GM21390 (cell line): ENCODE measurements around the gene TRDN.
"Not testable (repeated sequence)": the region's sequence is repeated elsewhere in the genome, so short reads cannot be mapped to it uniquely, and the experiment has no call there.

Experiments used
- ATAC-seq: cut with Tn5 transposase; IDR thresholded peaks from one replicate; pipeline ENCODE4 v1.9.1; 2021; ENCODE audit not compliant: unreplicated experiment

TRDN gene

DNA sequence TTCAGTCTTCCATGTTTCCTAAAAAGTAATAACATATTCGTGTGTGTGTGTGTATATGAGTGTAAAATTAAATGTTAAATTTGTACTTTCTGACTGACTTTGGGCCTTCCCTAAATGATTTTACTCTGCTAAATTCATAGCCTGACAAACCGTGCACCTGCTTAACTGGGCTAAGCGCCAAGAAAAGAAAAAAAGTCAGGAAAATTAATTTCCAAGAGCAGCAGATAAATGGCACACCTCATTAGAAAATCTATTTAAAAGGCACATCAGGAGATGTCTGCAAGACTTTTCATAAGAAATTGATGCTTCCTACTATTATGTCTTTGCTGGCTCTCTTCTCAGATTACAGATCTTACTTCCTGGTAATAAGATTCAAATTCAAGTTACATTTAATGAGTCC lies 72.4 kb downstream of the TRDN start:
- no peak for ATAC-seq

DNA sequence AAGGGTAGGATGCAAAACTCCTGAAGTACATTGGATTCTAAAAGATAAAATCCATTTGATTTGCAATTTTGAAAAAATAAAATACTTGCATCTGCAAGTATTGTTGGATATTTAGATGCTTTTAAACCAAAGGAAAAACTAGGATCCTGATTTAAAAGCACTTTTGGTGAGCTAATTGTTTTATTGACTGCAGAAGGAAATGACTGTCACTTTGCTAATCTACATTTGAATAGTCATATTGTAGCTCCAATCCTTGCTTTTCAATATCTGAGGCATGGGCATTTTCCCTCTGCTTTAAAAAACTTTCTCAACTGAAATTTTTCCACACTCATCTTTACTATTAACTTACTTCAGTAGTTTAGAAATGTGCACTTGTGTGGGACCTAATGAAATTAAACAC lies 74.1 kb downstream of the TRDN start:
- no peak for ATAC-seq

DNA sequence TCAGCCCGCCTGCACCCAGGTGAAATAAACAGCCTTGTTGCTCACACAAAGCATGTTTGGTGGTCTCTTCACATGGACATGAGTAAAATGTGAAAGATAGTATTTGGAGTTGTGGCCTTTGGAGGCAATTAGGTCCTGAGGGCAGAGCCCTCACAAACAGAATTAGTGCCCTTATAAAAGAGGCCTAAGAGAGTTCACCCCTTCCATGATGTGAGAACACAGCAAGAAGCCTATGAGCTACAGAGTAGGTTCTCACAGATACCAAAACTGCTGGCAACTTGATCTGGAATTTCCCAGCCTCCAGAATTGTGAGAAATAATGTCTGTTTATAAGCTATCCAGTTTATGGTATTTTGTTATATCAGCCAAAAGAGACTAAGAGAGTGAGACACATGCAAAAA lies 74.5 kb downstream of the TRDN start:
- ATAC-seq = no peak

DNA sequence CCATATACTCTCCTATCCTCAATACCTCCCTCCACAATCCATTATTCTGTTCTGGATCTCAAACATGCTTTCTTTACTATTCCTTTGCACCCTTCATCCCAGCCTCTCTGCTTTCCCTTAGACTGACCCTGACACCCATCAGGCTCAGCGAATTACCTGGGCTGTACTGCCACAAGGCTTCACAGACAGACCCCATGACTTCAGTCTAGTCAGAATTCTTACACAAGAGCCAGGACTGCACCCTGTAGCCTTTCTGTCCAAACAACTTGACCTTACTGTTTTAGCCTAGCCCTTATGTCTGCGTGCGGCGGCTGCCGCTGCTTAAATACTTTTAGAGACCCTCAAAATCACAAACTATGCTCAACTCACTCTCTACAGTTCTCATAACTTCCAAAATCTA lies 76.9 kb downstream of the TRDN start:
- not testable (repeated sequence) for ATAC-seq

DNA sequence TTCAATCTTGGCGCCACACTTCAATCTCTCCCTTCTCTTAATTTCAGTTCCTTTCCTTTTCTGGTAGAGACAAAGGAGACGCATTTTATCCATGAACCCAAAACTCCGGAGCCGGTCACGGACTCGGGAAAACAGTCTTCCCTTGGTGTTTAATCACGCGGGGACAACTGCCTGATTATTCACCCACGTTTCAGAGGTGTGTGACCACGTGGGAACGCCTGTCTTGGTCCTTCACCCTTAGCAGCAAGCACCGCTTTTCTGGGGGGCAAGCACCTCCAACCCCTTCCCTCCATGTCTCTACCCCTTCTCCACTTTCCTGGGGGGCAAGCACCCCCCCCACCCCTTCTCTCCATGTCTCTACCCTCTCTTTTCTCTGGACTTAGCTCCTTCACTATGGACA lies 79.3 kb downstream of the TRDN start:
- not testable (repeated sequence) for ATAC-seq

DNA sequence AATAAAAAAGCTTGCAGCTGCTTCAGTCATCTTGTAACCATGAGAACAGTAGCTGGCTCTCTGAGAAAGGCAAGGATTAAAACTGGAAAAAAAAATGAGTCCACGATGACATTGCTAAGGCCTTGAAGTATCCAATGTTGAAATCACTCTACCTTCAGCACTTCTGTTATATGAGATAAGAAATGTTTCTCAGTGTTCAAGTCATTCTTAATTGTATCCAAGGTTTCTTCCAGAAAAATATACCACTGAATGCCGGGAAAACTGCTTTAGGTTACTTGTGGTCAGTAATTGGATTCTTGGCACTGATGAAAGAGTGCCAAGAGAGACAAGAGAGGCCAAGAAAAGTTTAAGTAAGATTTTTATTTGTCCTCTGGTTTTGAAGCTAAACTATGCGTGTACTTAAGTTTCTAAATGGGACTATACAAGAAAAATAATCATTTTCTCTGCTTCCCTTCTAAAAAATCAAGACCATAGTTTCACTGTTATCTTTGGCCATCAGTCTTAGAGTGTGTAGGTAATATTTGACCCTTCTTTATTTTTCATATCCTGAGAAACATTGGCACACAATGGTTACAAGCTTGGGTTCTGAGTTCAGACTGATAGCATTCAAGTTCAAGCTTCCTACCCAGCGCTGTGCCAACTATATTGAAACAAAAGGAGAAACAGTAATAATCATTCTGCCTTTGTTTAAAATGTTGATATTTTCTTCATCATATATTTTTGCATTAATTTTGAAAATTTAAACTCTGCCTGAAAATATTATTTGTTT lies 84.6 kb downstream of the TRDN start:
- ATAC-seq = no peak

DNA sequence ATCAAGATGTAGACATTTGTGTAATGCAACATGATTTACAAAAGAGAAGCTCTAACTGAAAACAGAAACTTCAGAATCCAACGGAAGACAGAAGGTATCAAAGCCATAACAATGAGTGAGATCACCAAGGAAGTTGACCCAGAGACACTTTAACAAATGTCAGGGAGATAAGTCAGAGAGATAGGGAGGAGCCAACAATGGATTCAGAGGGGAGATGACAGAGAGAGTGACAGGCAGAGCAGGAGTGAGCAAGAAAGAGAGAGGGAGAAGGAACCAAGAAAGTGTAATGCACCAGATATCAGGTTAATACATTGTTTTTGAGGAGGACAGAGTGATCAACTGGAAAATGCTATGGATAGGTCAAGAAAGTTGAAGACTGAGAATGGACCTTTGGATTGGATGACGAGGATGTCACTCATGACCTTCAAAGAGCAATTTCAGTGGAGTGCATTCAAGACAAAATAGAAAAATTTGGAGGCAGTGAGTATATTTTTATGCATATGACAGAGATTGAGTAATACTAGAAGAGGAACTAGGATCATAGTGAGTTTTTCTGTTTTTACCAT lies 86.6 kb downstream of the TRDN start:
- no peak for ATAC-seq

DNA sequence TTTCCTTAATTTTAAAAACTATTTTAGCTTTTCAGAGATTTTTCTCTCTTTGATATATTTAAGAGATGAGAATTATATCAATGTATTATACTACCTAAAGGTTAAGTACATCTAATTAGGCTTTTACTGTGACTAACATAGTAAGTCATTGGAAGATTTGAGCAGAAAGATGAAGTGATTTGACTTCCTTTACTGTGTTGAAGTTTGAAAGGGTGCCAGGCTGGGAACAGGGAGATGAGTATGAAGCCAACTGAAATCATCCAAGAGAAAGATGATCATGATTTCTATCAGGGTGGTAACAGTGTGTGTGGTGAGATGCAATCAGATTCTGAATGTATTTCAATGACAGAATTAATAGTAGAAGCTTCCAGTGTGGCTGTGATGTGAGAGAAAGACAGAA lies 87.3 kb downstream of the TRDN start:
- ATAC-seq = no peak

DNA sequence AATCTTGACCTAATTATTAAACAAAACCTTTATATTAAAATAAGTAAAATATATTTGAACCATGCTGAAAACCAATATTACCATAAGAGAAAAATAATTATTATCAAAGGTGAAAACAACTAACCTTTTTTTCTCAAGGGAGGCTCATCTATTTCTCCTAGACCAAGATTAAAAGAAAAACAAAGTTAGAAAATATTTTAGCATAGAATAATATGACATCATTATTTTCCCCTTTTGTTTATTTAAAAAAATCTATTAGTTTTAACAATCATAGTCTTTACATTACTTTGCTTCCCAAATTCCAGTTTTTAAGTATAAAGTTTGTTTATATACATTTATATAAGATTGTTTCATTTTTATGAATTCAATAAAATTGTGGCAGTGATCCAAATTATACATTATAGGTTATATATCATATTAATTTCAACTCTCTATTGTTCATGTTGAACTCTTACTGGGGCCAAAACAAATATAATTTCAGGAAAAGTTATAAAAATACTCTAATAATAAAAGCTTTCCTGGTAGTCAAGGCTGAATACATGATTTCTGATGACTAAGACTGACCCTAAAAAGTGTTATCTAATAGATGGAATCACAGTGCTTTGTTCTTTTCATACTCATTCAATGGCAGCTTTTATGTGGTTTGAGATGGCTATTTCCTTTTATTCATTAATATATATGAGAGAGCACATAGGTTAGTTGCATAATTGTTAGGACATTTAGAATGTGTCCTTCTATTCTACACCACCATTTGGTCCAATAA lies 89.4 kb downstream of the TRDN start:
- no peak for ATAC-seq

DNA sequence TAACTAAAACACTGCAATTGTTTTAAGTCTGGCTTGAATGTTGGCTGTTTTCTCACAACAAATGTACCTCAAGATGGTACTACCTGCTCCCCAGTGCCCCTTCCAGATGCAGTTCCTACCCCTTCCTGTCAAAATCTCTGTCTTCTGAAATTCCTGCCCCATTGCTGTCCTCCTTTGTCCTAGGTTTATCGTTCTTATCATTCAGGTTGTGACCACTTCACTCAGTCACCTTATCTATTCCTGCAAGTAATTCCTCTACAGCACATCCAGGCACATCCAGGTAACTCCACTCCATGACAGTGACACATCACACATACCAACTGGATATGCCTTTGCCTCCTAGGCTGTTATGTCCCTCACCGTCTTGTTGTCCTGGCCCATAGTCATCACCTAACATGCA lies 90.2 kb downstream of the TRDN start:
- ATAC-seq = no peak

DNA sequence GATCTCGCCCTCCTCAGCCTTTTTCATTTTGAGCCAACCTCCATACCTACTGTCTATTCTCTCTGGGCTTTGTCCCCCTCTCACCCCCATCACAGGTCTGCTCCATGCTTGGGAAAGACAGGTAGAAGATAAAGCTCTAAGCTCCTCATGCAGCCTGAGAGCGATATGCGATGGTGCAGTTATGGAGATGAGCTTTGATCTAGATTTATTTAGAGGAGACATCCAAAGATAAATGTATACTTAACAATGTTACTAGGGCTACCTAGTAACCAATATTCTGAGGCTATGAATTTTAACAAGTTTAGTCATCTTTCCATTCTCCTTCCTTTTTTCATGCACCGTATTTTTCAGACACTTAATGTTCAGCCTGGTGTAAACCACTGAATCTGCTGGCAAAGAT lies 95.3 kb downstream of the TRDN start:
- ATAC-seq = no peak

DNA sequence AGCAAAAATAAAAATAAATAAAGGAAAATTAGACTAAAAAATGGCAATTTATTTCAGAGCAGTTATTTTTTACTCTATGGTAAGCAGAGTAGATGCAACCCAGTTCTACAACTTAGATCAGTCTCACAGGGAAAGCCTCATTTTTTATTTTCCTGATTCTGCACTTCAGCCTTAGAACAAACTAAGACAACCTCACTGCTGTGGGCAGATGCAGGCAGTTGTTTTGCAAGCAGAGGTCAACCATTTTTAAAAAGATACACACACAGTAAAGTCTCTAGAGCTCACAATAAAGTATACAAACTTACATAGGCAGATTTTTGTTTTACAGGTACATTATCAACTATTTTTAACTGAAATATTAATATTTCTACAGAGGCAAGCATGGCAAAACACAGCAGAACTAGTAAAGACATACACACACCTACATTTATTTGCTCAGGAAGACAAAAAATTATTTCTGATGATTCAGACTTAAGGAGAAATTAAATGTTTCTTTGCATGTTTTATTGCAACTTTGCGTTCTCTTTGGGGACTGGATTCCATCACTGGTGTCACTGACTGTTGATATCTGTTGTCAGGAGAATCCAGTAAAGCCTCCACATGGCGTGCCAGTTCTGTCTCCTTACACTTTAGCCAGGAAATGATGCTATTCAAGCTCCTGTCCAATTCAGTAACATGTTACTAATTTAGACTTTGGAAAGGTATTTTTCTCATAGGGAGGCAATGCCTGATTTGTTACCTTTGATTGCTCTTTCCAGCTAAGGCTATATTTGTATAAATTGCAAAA lies 102.7 kb downstream of the TRDN start:
- ATAC-seq = no peak

DNA sequence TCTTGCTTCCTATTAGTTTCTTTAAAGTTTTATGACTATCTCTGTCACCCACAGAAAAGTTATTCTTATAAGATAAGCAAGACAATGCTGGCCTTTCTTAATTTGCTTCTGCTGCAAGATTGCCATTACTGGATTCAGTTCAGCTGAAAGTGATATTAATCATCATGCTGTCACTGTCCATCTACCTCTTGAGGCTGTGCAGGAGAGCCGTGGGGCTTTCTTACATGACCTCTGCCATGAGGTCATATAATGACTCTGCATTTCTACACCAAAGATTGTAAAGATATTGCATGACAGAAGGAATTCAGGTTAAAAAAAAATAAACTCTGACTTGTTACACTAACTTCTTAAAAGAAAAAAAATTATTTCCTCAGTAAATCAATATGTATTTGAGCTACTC lies 106.9 kb downstream of the TRDN start:
- ATAC-seq = no peak

DNA sequence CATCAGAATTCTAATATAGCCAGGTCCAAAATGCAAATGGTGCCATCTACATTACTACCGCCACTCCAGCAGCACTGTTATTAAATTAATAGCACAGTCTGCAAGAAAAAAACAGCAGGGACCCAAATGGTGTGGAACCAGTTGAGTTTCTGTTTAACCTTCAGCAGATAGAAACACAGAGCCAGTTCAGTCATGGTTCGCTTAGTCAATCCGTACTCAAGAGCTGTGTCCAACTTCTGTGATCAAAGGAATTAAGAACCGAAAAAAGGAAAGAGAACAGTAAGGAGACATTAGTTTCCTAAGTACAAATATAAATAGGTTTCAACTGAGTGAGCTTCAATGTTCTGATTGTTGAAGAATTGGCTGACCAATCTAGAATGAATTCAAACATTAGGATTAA lies 107.7 kb downstream of the TRDN start:
- no peak for ATAC-seq

DNA sequence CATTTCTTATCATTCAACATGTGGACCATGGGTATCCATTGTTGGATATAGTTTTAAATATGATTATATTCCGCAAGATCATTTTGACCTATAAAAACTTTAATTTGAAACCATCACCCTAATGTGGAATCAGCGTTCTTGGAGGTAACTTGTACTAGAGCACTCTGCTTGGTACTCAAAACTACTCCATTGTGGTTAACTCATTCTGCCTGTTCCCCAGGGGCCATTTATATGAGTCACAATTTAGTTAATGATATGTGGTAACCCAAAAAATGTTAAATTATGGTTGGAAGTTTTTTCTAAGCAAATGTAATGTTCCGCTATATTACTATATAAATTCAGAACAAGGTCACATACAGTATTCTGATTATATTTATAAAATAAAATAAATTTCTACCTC lies 109.3 kb downstream of the TRDN start:
- ATAC-seq = no peak

DNA sequence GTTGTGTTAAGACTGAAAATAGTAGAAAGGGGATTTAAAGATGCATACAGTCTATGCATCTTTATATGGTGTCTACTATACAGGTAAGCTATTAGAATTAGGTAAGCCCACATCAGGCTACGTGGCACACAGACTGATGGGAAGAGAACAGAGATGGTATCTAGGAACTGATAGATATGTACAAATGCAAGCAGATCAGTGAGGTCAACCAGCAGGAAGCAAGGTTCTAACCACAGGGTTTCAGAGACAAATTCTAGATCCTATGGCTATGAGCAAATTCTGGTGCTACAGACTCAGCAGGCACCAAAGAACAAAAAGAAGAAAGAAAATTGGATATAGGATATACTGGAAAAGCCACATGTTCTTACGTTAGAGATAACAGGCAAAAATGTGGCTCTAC lies 110.6 kb downstream of the TRDN start:
- ATAC-seq = peak; percentile 63

DNA sequence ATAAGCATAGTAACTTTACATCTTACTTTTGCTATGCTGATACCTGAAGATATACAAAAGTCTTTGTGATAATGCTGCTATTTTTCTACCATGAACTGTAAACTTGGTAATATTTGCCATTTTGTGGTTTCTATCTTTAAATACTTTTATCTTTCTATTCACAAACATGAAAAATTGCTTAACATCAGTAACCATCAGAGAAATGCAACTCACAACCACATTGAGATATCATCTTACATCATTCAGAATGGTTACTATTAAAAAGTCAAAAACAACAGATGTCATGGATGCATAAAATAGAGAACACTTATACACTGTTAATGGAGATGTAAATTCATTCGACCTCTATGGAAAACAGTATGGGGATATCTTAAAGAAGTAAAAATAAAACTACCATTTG lies 112.0 kb downstream of the TRDN start:
- no peak for ATAC-seq

DNA sequence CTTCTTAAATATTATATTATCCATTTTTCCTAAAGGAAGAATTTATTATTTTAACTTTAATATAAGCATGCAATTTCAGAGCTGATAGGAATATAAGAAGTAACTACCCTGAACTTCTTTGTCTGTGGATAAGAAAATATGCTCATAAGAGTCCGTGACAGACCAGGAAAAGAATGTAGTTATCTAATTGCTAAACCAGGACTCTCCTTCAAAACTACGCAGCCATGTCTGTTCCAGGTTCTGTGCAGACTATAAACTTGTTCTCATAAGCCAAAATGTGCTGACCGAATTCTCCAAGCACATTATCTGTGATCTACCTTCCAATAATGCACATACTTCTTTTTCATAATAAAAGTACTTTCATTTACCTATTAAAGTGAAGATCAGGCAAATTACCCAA lies 116.5 kb downstream of the TRDN start:
- no peak for ATAC-seq

DNA sequence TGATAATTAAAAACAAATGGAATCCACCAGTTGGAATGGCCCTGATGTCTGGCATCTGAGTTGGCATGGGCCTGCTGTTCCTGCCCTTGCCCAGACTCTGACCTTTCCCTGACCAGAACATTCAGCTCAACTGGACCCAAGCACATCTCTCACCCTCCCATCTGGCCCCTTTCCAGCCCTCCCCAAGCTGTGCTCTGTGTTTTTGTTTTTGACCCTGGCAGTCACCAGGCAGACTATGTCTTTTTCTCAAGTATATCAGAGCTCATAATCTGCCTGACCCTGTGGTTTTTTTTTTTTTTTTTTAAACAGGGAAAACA lies 117.6 kb downstream of the TRDN start:
- no peak for ATAC-seq

DNA sequence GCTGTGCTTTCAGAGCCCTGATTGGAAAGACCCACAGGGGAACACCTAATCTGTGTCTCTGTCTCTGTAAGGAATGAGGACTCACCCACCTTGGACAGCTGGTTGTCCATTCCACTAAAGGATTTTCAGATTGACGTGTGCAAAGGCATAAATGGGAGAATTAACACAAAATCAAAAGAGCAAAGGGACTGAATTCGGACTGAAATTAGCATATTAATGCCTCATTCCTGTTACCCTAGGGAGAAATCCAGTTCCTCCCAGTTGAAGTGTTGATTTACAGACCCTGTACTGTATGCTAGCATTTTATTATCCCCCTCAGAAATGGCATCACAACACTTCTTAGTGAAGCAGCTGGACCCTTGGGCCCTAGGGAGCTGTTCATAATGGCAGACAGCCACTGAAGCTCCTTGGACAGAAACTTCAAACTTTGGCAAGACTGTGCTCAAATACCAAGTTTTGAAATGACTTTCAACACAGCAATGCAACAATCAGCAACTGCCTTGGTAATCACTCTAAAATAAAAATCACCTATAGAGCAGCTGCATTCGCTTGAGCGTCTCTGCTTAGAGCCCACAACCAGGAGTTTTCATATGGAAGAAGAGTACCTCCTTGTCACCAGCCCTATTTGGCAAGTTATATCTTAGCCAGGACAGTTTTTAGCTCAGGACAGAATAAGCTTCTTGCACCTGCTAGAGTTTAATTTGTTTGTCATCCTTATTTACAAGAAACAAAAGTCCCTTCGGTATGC lies 118.1 kb downstream of the TRDN start:
- ATAC-seq = no peak

DNA sequence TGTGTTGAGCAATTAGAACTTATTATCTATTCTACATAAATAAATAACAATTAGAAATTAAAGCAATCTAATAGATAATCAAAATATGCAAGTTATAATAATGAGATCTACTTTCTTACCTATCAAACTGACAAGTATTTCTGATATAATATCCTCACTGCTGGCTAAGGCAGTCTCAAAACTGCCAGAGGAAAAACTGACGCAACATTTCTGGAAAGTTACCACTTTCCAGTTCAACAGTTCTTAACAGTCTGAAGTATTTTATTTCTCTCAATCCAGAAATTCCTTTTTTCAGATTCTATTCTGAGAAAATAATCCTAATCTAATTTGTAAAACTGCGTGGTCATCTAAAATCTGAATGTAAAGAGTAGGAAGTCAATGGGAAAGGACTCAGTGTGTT lies 121.0 kb downstream of the TRDN start:
- ATAC-seq = no peak
